ENCODE results near the gene FUT7. TPM values are rescaled to one million over a fixed set of nuclear protein-coding genes. Genes with fewer than 3 reads are reported as not detected.

FUT7 gene
- total and polyA plus RNA-seq, 2 of the 13 experiments (the other 11 are each of a cell fraction or from before 2014, with no cell fraction given) = 0.05 TPM; not detected in 1

DNA sequence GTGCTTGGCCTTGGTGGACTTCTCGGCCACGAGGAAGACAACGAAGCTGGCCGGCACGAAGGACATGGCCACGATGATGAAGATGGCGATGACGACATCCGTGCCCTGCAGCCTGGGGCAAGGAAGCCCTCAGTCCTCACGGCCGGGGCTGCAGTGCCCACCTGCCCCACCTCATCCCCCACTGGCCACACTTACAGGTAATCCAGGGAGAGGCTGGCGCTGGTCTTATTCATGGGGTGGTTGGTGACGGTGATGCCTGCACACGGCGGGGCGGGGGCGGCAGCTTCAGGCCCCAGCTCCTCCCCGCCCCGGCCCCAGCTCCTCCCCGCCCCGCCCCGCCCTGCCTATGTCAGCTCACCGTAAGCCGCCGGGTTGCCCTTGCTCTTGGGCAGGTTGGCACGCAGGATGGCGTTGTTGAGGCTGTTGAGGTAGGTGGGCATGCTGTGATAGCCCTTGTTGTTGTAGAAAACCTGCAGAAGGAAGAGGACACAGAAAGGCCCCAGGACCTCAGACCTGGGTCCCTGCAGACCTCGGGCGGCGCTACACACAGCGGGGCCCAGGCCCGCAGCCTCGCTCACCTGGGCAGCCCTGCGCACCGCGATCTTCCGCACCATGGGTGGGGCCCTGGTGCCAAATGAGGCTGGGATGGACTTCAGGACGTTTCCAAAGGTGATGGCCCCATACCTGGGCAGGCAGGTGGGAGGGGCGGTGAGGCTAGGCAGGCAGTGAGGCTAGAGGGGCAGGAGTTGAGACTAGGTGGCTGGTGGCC lies 19.8 kb downstream of the FUT7 start (continued):
- TF ChIP-seq, protein P1, sequence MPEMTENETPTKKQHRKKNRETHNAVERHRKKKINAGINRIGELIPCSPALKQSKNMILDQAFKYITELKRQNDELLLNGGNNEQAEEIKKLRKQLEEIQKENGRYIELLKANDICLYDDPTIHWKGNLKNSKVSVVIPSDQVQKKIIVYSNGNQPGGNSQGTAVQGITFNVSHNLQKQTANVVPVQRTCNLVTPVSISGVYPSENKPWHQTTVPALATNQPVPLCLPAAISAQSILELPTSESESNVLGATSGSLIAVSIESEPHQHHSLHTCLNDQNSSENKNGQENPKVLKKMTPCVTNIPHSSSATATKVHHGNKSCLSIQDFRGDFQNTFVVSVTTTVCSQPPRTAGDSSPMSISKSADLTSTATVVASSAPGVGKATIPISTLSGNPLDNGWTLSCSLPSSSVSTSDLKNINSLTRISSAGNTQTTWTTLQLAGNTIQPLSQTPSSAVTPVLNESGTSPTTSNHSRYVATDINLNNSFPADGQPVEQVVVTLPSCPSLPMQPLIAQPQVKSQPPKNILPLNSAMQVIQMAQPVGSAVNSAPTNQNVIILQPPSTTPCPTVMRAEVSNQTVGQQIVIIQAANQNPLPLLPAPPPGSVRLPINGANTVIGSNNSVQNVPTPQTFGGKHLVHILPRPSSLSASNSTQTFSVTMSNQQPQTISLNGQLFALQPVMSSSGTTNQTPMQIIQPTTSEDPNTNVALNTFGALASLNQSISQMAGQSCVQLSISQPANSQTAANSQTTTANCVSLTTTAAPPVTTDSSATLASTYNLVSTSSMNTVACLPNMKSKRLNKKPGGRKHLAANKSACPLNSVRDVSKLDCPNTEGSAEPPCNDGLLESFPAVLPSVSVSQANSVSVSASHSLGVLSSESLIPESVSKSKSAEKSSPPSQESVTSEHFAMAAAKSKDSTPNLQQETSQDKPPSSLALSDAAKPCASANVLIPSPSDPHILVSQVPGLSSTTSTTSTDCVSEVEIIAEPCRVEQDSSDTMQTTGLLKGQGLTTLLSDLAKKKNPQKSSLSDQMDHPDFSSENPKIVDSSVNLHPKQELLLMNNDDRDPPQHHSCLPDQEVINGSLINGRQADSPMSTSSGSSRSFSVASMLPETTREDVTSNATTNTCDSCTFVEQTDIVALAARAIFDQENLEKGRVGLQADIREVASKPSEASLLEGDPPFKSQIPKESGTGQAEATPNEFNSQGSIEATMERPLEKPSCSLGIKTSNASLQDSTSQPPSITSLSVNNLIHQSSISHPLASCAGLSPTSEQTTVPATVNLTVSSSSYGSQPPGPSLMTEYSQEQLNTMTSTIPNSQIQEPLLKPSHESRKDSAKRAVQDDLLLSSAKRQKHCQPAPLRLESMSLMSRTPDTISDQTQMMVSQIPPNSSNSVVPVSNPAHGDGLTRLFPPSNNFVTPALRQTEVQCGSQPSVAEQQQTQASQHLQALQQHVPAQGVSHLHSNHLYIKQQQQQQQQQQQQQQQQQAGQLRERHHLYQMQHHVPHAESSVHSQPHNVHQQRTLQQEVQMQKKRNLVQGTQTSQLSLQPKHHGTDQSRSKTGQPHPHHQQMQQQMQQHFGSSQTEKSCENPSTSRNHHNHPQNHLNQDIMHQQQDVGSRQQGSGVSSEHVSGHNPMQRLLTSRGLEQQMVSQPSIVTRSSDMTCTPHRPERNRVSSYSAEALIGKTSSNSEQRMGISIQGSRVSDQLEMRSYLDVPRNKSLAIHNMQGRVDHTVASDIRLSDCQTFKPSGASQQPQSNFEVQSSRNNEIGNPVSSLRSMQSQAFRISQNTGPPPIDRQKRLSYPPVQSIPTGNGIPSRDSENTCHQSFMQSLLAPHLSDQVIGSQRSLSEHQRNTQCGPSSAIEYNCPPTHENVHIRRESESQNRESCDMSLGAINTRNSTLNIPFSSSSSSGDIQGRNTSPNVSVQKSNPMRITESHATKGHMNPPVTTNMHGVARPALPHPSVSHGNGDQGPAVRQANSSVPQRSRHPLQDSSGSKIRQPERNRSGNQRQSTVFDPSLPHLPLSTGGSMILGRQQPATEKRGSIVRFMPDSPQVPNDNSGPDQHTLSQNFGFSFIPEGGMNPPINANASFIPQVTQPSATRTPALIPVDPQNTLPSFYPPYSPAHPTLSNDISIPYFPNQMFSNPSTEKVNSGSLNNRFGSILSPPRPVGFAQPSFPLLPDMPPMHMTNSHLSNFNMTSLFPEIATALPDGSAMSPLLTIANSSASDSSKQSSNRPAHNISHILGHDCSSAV (CRISPR knock-in tag; IDR thresholded peaks at IDR 0.05; ENCODE audit: borderline replicate concordance) = no peak
- no peak for TF ChIP-seq ZNF569 (CRISPR knock-in tag; IDR thresholded peaks at IDR 0.05; ENCODE audit: borderline replicate concordance)
- no peak for TF ChIP-seq MATR3 (CRISPR knock-in tag; IDR thresholded peaks at IDR 0.05)
- TF ChIP-seq, protein P2, sequence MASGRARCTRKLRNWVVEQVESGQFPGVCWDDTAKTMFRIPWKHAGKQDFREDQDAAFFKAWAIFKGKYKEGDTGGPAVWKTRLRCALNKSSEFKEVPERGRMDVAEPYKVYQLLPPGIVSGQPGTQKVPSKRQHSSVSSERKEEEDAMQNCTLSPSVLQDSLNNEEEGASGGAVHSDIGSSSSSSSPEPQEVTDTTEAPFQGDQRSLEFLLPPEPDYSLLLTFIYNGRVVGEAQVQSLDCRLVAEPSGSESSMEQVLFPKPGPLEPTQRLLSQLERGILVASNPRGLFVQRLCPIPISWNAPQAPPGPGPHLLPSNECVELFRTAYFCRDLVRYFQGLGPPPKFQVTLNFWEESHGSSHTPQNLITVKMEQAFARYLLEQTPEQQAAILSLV (CRISPR knock-in tag; IDR thresholded peaks at IDR 0.05; ENCODE audit: borderline replicate concordance) = no peak
- TF ChIP-seq ZNF546 (CRISPR knock-in tag; conservative IDR thresholded peaks at IDR 0.05) = no peak
- no peak for TF ChIP-seq ZNF383 (CRISPR knock-in tag; IDR thresholded peaks at IDR 0.05; ENCODE audit: borderline replicate concordance)
- TF ChIP-seq RARA (CRISPR knock-in tag; IDR thresholded peaks at IDR 0.05) = no peak
- no peak for TF ChIP-seq KDM4B (CRISPR knock-in tag; IDR thresholded peaks at IDR 0.05)
